ENCODE data around the gene IFT122.

IFT122 gene

GRCh38 chr3:129440618-129441190 lies 680 bp downstream of the IFT122 start:
- no peak for DNase-seq (ENCODE audit: low read depth)
- peak overlapping the region; percentile 92 for H3K4me3 ChIP-seq (ENCODE audit: low read length)
- TF ChIP-seq, protein P1, sequence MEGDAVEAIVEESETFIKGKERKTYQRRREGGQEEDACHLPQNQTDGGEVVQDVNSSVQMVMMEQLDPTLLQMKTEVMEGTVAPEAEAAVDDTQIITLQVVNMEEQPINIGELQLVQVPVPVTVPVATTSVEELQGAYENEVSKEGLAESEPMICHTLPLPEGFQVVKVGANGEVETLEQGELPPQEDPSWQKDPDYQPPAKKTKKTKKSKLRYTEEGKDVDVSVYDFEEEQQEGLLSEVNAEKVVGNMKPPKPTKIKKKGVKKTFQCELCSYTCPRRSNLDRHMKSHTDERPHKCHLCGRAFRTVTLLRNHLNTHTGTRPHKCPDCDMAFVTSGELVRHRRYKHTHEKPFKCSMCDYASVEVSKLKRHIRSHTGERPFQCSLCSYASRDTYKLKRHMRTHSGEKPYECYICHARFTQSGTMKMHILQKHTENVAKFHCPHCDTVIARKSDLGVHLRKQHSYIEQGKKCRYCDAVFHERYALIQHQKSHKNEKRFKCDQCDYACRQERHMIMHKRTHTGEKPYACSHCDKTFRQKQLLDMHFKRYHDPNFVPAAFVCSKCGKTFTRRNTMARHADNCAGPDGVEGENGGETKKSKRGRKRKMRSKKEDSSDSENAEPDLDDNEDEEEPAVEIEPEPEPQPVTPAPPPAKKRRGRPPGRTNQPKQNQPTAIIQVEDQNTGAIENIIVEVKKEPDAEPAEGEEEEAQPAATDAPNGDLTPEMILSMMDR (IDR thresholded peaks at IDR 0.05; ENCODE audit: insufficient read depth, low read depth, low read length, missing control alignments): no peak

DNA sequence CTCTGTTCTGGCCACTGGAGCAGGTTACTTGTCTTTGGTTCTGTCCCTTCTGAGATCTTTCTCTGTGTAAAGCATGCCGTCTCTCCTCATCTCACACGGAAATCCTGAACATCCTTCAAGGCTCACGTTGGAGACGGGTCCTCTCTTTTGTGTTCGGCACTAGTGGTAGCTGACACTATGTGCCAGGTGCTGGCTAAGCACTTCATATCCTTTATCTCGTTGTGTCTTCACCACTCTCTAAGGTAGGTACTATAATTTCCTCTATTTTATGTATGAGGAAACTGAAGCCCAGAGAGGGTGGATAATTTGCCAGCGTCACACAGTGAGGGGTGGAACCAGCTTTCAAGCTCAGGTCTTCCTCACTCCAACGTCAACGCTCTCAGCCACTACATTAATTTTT lies 1.2 kb downstream of the IFT122 start:
- no peak for DNase-seq (ENCODE audit: low read depth)
- peak overlapping the region; percentile 92 for H3K4me3 ChIP-seq (ENCODE audit: low read length)
- TF ChIP-seq, protein P1 (IDR thresholded peaks at IDR 0.05; ENCODE audit: insufficient read depth, low read depth, low read length, missing control alignments): no peak

DNA sequence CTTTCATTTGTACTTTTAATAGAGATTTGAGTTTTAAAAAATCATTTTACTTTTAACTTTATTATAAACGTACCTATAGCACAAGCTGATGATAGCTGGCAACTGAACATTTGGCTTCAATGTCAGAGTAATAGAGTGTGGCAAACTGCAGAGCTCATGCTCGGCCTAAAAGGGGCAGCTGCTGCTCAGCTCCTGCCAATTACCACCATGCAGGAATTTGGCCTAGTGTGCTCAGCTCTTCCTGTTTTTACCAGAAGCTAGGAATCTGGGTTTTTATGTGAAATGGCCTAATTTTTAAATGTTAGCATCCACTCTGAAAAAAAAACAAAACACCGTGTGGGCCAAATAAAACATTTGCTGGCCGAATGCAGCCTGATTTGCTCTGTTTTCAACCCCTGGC lies 1.8 kb downstream of the IFT122 start:
- TF ChIP-seq, protein P1 (IDR thresholded peaks at IDR 0.05; ENCODE audit: insufficient read depth, low read depth, low read length, missing control alignments): no peak
- H3K4me3 ChIP-seq (ENCODE audit: low read length): no peak overlapping the region
- no peak for DNase-seq (ENCODE audit: low read depth)

DNA sequence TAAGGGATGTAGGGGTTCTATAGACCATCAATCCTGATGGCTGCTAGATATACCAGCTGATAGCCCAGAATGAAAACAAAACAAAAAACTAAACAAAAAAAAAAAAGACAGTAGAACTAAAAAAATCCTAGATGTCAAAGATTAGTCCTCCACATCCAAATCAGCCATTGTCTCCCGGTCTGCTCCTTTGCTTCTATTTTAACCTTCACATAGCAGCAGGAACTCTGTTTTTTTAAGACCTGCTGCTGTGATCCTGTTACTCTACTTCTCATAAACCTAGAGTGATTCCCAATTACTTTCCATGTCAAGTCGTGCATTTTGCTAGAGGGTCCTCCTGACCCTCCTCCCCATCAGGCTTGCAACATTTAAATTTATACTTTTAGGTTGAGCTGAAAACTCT lies 2.5 kb downstream of the IFT122 start:
- H3K4me3 ChIP-seq (ENCODE audit: low read length): no peak overlapping the region
- no peak for DNase-seq (ENCODE audit: low read depth)
- TF ChIP-seq, protein P1 (IDR thresholded peaks at IDR 0.05; ENCODE audit: insufficient read depth, low read depth, low read length, missing control alignments): no peak

DNA sequence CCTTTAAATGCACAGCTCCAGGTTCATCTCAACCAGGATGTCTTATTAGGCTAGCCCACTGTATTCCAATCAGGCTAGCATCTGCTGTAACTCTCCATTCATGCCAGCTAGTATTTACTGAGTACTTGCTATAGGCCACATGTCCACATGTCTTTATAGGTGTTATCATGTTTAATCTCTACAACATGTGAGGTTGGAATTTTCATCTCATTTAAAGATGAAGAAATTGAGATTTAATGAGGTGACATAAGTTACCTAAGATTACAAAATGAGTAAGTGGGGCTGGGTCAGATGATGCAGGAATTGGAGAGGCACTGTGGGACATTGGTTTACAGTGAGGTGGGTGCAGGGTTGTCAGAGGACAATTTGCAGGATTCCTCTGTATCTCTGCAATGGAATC lies 2.9 kb downstream of the IFT122 start:
- no peak overlapping the region for H3K4me3 ChIP-seq (ENCODE audit: low read length)
- TF ChIP-seq, protein P1 (IDR thresholded peaks at IDR 0.05; ENCODE audit: insufficient read depth, low read depth, low read length, missing control alignments): no peak
- no peak for DNase-seq (ENCODE audit: low read depth)

DNA sequence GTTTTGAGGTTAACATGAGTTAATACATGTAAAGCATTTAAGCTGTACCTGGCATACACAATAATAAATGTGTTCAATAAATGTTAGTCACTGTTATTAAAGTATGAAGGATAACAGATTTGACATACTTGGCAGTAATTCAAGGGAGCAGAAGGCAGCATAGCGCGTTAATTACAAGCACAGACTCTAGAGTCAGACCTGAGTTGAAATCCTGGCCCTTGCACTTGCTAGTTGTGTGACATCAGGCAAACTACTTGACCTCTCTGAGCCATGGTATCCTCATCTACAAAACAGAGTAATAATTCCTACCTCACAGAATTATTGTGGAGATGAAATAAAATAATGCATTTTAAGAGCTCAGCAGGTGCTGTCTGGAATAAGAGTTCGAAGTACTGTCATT lies 5.4 kb downstream of the IFT122 start:
- no peak overlapping the region for H3K4me3 ChIP-seq (ENCODE audit: low read length)
- TF ChIP-seq, protein P1 (IDR thresholded peaks at IDR 0.05; ENCODE audit: insufficient read depth, low read depth, low read length, missing control alignments): no peak
- DNase-seq (ENCODE audit: low read depth): no peak

DNA sequence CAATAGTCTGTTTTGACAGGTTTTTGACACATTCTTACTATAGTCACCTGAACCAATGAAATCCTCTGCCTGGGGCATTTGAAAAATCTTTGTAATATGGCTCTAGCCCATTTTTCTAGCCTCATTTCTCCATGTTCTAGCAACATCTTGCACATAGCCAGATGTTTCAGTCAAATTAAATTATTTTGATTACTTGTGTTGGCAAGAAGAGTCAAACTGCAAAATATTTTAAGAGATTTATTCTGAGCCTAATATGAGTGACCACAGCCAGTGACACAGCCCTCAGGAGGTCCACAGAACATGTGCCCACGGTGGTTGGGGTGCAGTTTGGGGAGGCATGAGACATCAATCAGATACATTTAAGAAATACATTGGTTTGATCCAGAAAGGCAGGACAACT lies 6.9 kb downstream of the IFT122 start:
- DNase-seq (ENCODE audit: low read depth): no peak
- H3K4me3 ChIP-seq (ENCODE audit: low read length): no peak overlapping the region
- TF ChIP-seq, protein P1 (IDR thresholded peaks at IDR 0.05; ENCODE audit: insufficient read depth, low read depth, low read length, missing control alignments): no peak

Measured in epithelial cell of esophagus (primary cell).